ENCODE results near the gene UNC80.

Gene UNC80

GRCh38 chr2:210034087-210034683 is 262.6 kb downstream of the UNC80 start:
- no peak overlapping the region for H3K9ac ChIP-seq (ENCODE audit: low read depth in 1 of 2, low read length in 2 of 2)
- no peaks in the 10 kb centered on the region for H3K36me3 ChIP-seq (ENCODE audit: control insufficient read depth in 2 of 2, insufficient read depth in 2 of 2, low read length in 2 of 2)
- no peaks in the 10 kb centered on the region for H3K9me3 ChIP-seq (ENCODE audit: control insufficient read depth in 2 of 2, low read length in 2 of 2)
- H3K27me3 ChIP-seq (ENCODE audit: control insufficient read depth in 2 of 2, insufficient read depth in 2 of 2, low read length in 2 of 2), result no peaks in the 10 kb centered on the region
- H3K27ac ChIP-seq (ENCODE audit: low read depth in 2 of 2, low read length in 2 of 2), result no peak overlapping the region
- no peaks in the 10 kb centered on the region for H3K4me1 ChIP-seq (ENCODE audit: control insufficient read depth in 2 of 2, insufficient read depth in 2 of 2, low read length in 2 of 2)
- no peak overlapping the region for H3K4me3 ChIP-seq (ENCODE audit: low read length in 2 of 2)

- no peak overlapping the region for H3K9ac ChIP-seq (ENCODE audit: low read depth in 1 of 2, low read length in 2 of 2)
- H3K36me3 ChIP-seq (ENCODE audit: control insufficient read depth in 2 of 2, insufficient read depth in 2 of 2, low read length in 2 of 2), result no peaks in the 10 kb centered on the region
Observed at GRCh38 chr2:210035679-210036078, 264.0 kb downstream of the UNC80 start.

GRCh38 chr2:210038078-210038477 is 266.4 kb downstream of the UNC80 start:
- Histone ChIP-seq H3K27ac (ENCODE audit: low read depth in 2 of 2, low read length in 2 of 2) (no peak overlapping the region), H3K9me3 (ENCODE audit: control insufficient read depth in 2 of 2, low read length in 2 of 2) (no peaks in the 10 kb centered on the region), H3K36me3 (ENCODE audit: control insufficient read depth in 2 of 2, insufficient read depth in 2 of 2, low read length in 2 of 2) (no peaks in the 10 kb centered on the region), H3K27me3 (ENCODE audit: control insufficient read depth in 2 of 2, insufficient read depth in 2 of 2, low read length in 2 of 2) (no peaks in the 10 kb centered on the region), H3K4me1 (ENCODE audit: control insufficient read depth in 2 of 2, insufficient read depth in 2 of 2, low read length in 2 of 2) (no peaks in the 10 kb centered on the region), H3K4me3 (ENCODE audit: low read length in 2 of 2) (no peak overlapping the region), H3K9ac (ENCODE audit: low read depth in 1 of 2, low read length in 2 of 2) (no peak overlapping the region)

More at GRCh38 chr2:210035679-210036078, 264.0 kb downstream of the UNC80 start:
- no peak overlapping the region for H3K4me3 ChIP-seq (ENCODE audit: low read length in 2 of 2)
- no peak overlapping the region for H3K27ac ChIP-seq (ENCODE audit: low read depth in 2 of 2, low read length in 2 of 2)
- no peaks in the 10 kb centered on the region for H3K9me3 ChIP-seq (ENCODE audit: control insufficient read depth in 2 of 2, low read length in 2 of 2)
- H3K4me1 ChIP-seq (ENCODE audit: control insufficient read depth in 2 of 2, insufficient read depth in 2 of 2, low read length in 2 of 2), result no peaks in the 10 kb centered on the region
- no peaks in the 10 kb centered on the region for H3K27me3 ChIP-seq (ENCODE audit: control insufficient read depth in 2 of 2, insufficient read depth in 2 of 2, low read length in 2 of 2)

DNA sequence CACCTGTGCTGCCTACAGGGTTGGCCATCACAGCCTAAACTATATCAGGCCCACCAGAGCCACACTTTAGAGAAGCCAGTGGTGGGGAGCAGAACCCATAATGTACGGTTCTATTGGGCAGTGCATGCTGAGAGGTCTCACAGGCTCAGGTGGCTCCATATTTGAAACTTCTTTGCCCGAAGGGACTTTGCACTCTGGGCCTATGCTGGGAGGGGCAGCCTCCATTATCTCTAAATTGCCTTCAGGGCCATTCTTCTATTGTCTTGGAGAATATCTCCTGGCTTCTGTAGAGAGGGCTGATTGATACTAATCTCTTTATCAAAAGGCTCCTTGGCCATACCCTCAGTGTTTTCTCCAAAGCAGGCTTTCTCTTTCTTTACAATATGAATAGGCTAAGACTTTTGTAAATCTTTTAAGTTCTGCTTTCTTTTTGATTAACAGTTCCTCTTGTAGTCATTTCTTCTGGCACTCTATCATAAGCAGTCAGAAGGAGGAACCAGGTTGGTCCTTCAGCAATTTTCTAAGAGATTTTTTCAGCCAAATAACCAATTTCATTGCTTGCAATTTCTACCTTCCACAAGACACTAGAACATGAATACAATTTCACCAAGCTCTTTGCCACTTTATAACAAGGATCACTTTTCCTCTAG is 275.3 kb downstream of the UNC80 start:
- H3K36me3 ChIP-seq (ENCODE audit: control insufficient read depth in 2 of 2, insufficient read depth in 2 of 2, low read length in 2 of 2), result no peaks in the 10 kb centered on the region
- no peak overlapping the region for H3K4me3 ChIP-seq (ENCODE audit: low read length in 2 of 2)
- H3K27me3 ChIP-seq (ENCODE audit: control insufficient read depth in 2 of 2, insufficient read depth in 2 of 2, low read length in 2 of 2), result no peaks in the 10 kb centered on the region
- H3K9me3 ChIP-seq (ENCODE audit: control insufficient read depth in 2 of 2, low read length in 2 of 2), result no peaks in the 10 kb centered on the region
- H3K4me1 ChIP-seq (ENCODE audit: control insufficient read depth in 2 of 2, insufficient read depth in 2 of 2, low read length in 2 of 2), result no peaks in the 10 kb centered on the region
- H3K27ac ChIP-seq (ENCODE audit: low read depth in 2 of 2, low read length in 2 of 2), result no peak overlapping the region
- H3K9ac ChIP-seq (ENCODE audit: low read depth in 1 of 2, low read length in 2 of 2), result no peak overlapping the region
